Measurements from ENCODE around the gene CEP250. TPM values are rescaled to one million over a fixed set of nuclear protein-coding genes. Genes with fewer than 3 reads are reported as not detected.
"Not testable (repeated sequence)": the region's sequence is repeated elsewhere in the genome, so short reads cannot be mapped to it uniquely, and the experiment has no call there.

The CEP250 gene
- total RNA-seq, 1 experiment from 2014 or later, result 63.6 TPM

- Histone ChIP-seq H3K27me3 (ENCODE audit: insufficient read depth, low read depth) (no peaks in the 10 kb centered on the region), H3K79me2 (ENCODE audit: low read depth) (no peaks in the 10 kb centered on the region), H2AFZ (no peak overlapping the region), H3K9me2 (ENCODE audit: insufficient read depth) (no peaks in the 10 kb centered on the region), H3F3A (ENCODE audit: insufficient read depth, low read depth) (no peaks in the 10 kb centered on the region; the same call in 1 of the 2 replicates), H3K4me3 (no peak overlapping the region), H4K20me1 (ENCODE audit: insufficient read depth) (no peaks in the 10 kb centered on the region), H3K4me2 (peak overlapping the region; percentile 59), H3K36me3 (ENCODE audit: low read depth) (no peaks in the 10 kb centered on the region), H3K27ac (no peak overlapping the region), H3K9me3 (ENCODE audit: insufficient read depth, low read depth) (no peaks in the 10 kb centered on the region), H3K4me1 (replicated peaks; ENCODE audit: insufficient read depth) (no peaks in the 10 kb centered on the region)
- intact Hi-C loops (cut with micrococcal nuclease; ENCODE audit: unreplicated experiment), result loop anchor here (2.0 kb wide), 2 partner anchors 142 to 302 kb away; no protein-coding TSS in a partner anchor
- TF ChIP-seq CTCF (conservative IDR thresholded peaks at IDR 0.05) (peak; percentile 96), EZH2 (IDR thresholded peaks at IDR 0.05; ENCODE audit: low read depth) (no peak)
- POLR2A ChIA-PET (ENCODE audit: unreplicated experiment), result interaction anchor here (0.8 kb wide), 1 partner anchor 8 kb away, joined by 27 read pairs; the partner anchor contains the start of gene CEP250
- DNase-seq, result peak; percentile 59 to 91
- no TSS peak for BruUV-seq (replicated peaks)
- CTCF ChIA-PET, result interaction anchor here (0.5 to 1.1 kb wide), 15 partner anchors 8 to 1683 kb away, joined by 3 to 14 read pairs (median 7); partner anchors contain the start of gene MMP24OS
Observed at GRCh38 chr20:35447082-35447789, 8.2 kb upstream of the CEP250 start.

GRCh38 chr20:35448788-35449373 is 6.5 kb upstream of the CEP250 start:
- H3K9me2 ChIP-seq (ENCODE audit: insufficient read depth), result no peaks in the 10 kb centered on the region
- no peaks in the 10 kb centered on the region for H3K27me3 ChIP-seq (ENCODE audit: insufficient read depth, low read depth)
- no peaks in the 10 kb centered on the region for H3K9me3 ChIP-seq (ENCODE audit: insufficient read depth, low read depth)
- CTCF ChIA-PET, result interaction anchor here (0.6 to 0.7 kb wide), 2 partner anchors 9 to 106 kb away, joined by 3 to 5 read pairs; no protein-coding TSS in a partner anchor
- no peaks in the 10 kb centered on the region for H3K36me3 ChIP-seq (ENCODE audit: low read depth)
- peaks cover 8% of the 10 kb centered on the region for H3F3A ChIP-seq (ENCODE audit: insufficient read depth, low read depth)
- no peaks in the 10 kb centered on the region for H4K20me1 ChIP-seq (ENCODE audit: insufficient read depth)
- POLR2A ChIA-PET (ENCODE audit: unreplicated experiment), result interaction anchor here (0.5 to 0.6 kb wide), 2 partner anchors 13 to 513 kb away, joined by 3 read pairs; no protein-coding TSS in a partner anchor
- TF ChIP-seq EZH2 (IDR thresholded peaks at IDR 0.05; ENCODE audit: low read depth), result no peak
- no peak for TF ChIP-seq CTCF (conservative IDR thresholded peaks at IDR 0.05)
- no peak overlapping the region for H3K4me2 ChIP-seq
- H3K27ac ChIP-seq, result no peak overlapping the region
- no peak for DNase-seq
- no peak overlapping the region for H3K4me3 ChIP-seq
- no peak overlapping the region for H2AFZ ChIP-seq
- peaks cover 9% of the 10 kb centered on the region; the same call in 1 of the 2 replicates for H3K4me1 ChIP-seq (replicated peaks; ENCODE audit: insufficient read depth)
- intact Hi-C loops (cut with micrococcal nuclease; ENCODE audit: unreplicated experiment), result no loop called here
- BruUV-seq (replicated peaks), result no TSS peak
- no peaks in the 10 kb centered on the region for H3K79me2 ChIP-seq (ENCODE audit: low read depth)

- H3K4me1 ChIP-seq (replicated peaks; ENCODE audit: insufficient read depth), result peaks cover 10% of the 10 kb centered on the region; the same call in 1 of the 2 replicates
- not testable (repeated sequence) for H3K27ac ChIP-seq; BruUV-seq (replicated peaks); H3K27me3 ChIP-seq (ENCODE audit: insufficient read depth, low read depth); H4K20me1 ChIP-seq (ENCODE audit: insufficient read depth); H3K9me2 ChIP-seq (ENCODE audit: insufficient read depth); DNase-seq; H3K4me2 ChIP-seq; H3K4me3 ChIP-seq; H2AFZ ChIP-seq; H3K9me3 ChIP-seq (ENCODE audit: insufficient read depth, low read depth); H3K79me2 ChIP-seq (ENCODE audit: low read depth); H3K36me3 ChIP-seq (ENCODE audit: low read depth)
- peaks cover 14% of the 10 kb centered on the region for H3F3A ChIP-seq (ENCODE audit: insufficient read depth, low read depth)
- intact Hi-C loops (cut with micrococcal nuclease; ENCODE audit: unreplicated experiment), result loop anchor here (5.0 to 10.0 kb wide), 4 partner anchors 167 to 1125 kb away; partner anchors contain the start of genes SPAG4, TGIF2 and TRPC4AP
- ChIA-PET POLR2A (ENCODE audit: unreplicated experiment) (interaction anchor here (0.6 kb wide), 3 partner anchors 16 to 814 kb away, joined by 3 to 9 read pairs (median 3); no protein-coding TSS in a partner anchor), CTCF (interaction anchor here (0.6 to 0.9 kb wide), 5 partner anchors 14 to 626 kb away, joined by 4 to 8 read pairs (median 5); no protein-coding TSS in a partner anchor)
Observed at GRCh38 chr20:35449855-35450254, 5.5 kb upstream of the CEP250 start.

All from PC-9 (cell line).